Peyer's patch (tissue), 4 donors: ENCODE measurements around the gene ZSCAN10. TPM values are rescaled to one million over a fixed set of nuclear protein-coding genes. Genes with fewer than 3 reads are reported as not detected.
A peak's percentile ranks its signal among the peaks of the same experiment; 100 is the strongest.
"Not testable (repeated sequence)": the region's sequence is repeated elsewhere in the genome, so short reads cannot be mapped to it uniquely, and the experiment has no call there.

Source experiments
- DNase-seq, 3 donors: peaks; one replicate each; pipeline ENCODE4 v3.0.0-alpha.2; 2017 to 2019
- H3K27ac ChIP-seq, 4 donors: fragments of 200-600 bp; sonication (generic); one replicate each; pipeline ENCODE4 v1.5.1; 2016 to 2019
- H3K27me3 ChIP-seq, 2 donors: fragments of 200-600 bp; sonication (generic); one replicate each; pipeline ENCODE4 v1.5.1; 2019
- H3K36me3 ChIP-seq, 3 donors: fragments of 200-600 bp; sonication (generic); one replicate each; pipeline ENCODE4 v1.5.1; 2016 to 2019
- H3K4me1 ChIP-seq, 4 donors: fragments of 200-600 bp; sonication (generic); one replicate each; pipeline ENCODE4 v1.5.1; 2016 to 2019
- H3K4me3 ChIP-seq, 4 donors: fragments of 200-600 bp; sonication (generic); 1 replicate in 3 of 4; 2 replicates in 1 of 4; pipeline ENCODE4 v1.5.1; 2016 to 2019; ENCODE audit warnings: mild to moderate bottlenecking in 1 of 4
- H3K9me3 ChIP-seq, 4 donors: fragments of 200-600 bp; sonication (generic); one replicate each; pipeline ENCODE4 v1.5.1; 2016 to 2019; ENCODE audit warnings: mild to moderate bottlenecking in 1 of 4
- POLR2A ChIP-seq, 2 donors: fragments of 450-650 bp; IDR thresholded peaks; one replicate each; pipeline ENCODE4 v1.5.1; 2017; ENCODE audit warnings: antibody characterized with exemption in 2 of 2, mild to moderate bottlenecking in 2 of 2, moderate library complexity in 2 of 2
- total RNA-seq, 4 donors: library from RNA; depleted of rRNA; stranded (reverse); fragments of >200 nt; gene quantifications; one replicate each; pipeline ENCODE4 v1.1.0, GENCODE V29; 2016
- TF ChIP-seq, protein P1 (sequence below), 6 experiments: fragments of 450-650 bp in 4 of 6; fragments of 200-600 bp in 2 of 6; sonication (generic) in 1 of 6; IDR thresholded peaks; one replicate each; pipeline ENCODE4 v1.5.1; 2017 to 2019; ENCODE audit warnings: antibody characterized with exemption in 6 of 6, mild to moderate bottlenecking in 3 of 6, moderate library complexity in 1 of 6

ZSCAN10 gene
- total RNA-seq, 4 donors from 2014 or later: not detected

DNA sequence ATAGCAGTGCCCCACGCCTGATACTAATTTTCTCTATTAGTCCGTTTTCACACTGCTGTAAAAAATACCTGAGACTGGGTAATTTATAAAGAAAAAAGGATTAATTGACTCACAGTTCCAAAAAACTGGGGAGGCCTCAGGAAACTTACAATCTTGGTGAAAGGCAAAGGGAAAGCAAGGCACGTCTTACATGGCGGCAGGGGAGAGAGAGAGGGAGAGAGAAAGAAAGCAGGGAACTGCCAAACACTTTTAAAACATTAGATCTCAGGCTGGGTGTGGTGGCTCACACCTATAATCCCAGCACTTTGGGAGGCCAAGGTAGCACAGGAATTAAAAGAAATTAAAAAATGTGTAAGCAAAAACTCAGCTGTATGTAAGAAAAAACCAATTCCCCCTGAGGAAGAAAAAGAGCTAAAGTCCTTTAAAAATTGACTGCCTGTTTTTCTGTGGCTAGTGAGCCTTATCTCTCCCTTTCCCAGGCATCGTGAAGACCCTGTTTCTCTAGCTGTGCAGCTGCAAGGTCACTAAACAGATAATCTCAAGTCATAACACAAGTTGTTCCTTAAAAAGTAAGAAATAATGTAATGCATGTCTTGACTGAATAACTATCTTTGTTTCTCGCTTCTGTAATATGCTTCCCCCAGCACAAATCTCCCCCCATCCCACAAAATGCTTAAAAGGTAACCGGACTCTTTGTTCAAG, 14.0 kb downstream of the ZSCAN10 start:
- DNase-seq: no peak
- Histone ChIP-seq H3K4me1 (peaks cover 0 to 16% (median 2%) of the 10 kb centered on the region in 4 donors), H3K27ac (no peak overlapping the region), H3K4me3 (no peak overlapping the region), H3K27me3 (no peaks in the 10 kb centered on the region), H3K9me3 (no peaks in the 10 kb centered on the region), H3K36me3 (no peaks in the 10 kb centered on the region)
- TF ChIP-seq, protein P1, sequence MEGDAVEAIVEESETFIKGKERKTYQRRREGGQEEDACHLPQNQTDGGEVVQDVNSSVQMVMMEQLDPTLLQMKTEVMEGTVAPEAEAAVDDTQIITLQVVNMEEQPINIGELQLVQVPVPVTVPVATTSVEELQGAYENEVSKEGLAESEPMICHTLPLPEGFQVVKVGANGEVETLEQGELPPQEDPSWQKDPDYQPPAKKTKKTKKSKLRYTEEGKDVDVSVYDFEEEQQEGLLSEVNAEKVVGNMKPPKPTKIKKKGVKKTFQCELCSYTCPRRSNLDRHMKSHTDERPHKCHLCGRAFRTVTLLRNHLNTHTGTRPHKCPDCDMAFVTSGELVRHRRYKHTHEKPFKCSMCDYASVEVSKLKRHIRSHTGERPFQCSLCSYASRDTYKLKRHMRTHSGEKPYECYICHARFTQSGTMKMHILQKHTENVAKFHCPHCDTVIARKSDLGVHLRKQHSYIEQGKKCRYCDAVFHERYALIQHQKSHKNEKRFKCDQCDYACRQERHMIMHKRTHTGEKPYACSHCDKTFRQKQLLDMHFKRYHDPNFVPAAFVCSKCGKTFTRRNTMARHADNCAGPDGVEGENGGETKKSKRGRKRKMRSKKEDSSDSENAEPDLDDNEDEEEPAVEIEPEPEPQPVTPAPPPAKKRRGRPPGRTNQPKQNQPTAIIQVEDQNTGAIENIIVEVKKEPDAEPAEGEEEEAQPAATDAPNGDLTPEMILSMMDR (IDR thresholded peaks at IDR 0.05): no peak
- TF ChIP-seq POLR2A (IDR thresholded peaks at IDR 0.05): no peak

DNA sequence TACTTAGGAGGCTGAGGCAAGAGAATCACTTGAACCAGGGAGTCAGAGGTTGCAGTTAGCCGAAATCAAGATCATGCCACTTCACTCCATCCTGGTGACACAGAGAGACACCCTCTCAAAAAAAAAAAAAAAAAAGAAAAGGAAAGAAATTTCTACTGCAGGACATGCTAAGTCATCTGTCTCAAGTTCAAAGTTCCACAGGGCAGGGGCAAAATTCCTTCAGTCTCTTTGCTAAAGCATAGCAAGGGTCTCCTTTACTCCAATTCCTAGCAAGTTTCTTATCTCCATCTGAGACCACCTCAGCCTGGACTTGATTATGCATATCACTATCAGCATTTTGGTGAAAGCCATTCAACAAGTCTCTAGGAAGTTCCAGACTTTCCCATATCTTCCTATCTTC, 14.6 kb downstream of the ZSCAN10 start:
- TF ChIP-seq, protein P1 (IDR thresholded peaks at IDR 0.05): no peak
- no peak for TF ChIP-seq POLR2A (IDR thresholded peaks at IDR 0.05)
- no peak overlapping the region for H3K4me3 ChIP-seq
- H3K27me3 ChIP-seq: no peaks in the 10 kb centered on the region
- H3K27ac ChIP-seq: no peak overlapping the region
- no peak for DNase-seq
- H3K9me3 ChIP-seq: no peaks in the 10 kb centered on the region
- no peaks in the 10 kb centered on the region for H3K36me3 ChIP-seq
- peaks cover 0 to 16% (median 2%) of the 10 kb centered on the region in 4 donors for H3K4me1 ChIP-seq

DNA sequence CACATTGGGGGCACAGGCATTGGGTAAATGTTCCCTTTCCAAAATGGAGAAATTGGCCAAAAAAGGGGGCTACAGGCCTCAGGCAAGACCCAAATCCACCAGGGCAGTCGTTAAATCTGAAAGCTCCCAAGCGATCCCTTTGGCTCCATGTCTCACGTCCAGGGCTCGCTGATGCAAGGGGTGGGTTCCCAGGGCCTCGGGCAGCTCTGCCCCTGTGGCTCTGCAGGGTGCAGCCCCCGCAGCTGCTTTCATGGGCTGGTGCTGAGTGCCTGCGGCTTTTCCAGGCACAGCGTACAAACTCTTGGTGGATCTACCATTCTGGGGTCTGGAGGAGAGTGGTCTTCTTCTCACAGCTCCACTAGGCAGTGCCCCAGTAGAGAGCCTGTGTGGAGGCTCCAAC, 15.7 kb downstream of the ZSCAN10 start:
- H3K9me3 ChIP-seq, H3K4me3 ChIP-seq, H3K27ac ChIP-seq, H3K27me3 ChIP-seq, H3K36me3 ChIP-seq, DNase-seq: not testable (repeated sequence)
- peaks cover 0 to 16% (median 2%) of the 10 kb centered on the region in 4 donors for H3K4me1 ChIP-seq

DNA sequence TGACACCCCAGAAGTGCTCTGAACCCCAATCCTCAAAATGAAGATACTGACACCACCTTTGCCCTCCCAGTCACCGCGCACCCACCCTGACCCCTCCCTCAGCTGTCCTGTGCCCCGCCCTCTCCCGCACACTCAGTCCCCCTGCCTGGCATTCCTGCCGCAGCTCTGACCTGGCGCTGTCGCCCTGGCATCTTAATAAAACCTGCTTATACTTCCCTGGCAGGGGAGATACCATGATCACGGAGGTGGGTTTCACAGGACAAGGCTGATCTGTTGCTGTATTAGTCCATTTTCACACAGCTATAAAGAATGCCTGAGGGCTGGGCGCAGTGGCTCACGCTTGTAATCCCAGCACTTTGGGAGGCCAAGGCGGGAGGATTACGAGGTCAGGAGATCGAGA, 17.1 kb downstream of the ZSCAN10 start:
- not testable (repeated sequence) for H3K4me3 ChIP-seq, H3K27ac ChIP-seq, H3K9me3 ChIP-seq, H3K36me3 ChIP-seq, H3K27me3 ChIP-seq, DNase-seq
- H3K4me1 ChIP-seq: peaks cover 3 to 13% (median 5%) of the 10 kb centered on the region in 4 donors

DNA sequence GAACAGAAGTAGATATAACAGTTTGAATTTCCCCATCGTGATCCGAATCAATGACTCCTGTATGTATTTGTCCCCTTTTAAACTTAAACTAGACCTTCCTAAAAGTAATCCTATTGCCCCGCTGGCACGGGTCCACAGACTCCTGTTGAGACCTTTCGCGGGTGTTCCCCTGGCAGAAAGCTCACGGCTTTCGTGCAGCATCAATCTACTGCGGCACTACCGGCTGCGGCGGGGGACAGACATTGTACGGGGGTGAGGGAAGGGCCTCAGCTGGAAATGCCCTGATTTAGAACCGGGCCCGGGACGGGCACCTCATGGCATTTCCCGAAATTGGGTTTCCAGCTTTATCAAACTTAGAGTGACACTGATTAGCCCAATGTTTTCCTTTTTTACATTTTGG, 19.1 kb downstream of the ZSCAN10 start:
- peaks cover 0 to 4% (median 0%) of the 10 kb centered on the region in 4 donors for H3K9me3 ChIP-seq
- DNase-seq: no peak
- no peaks in the 10 kb centered on the region for H3K27me3 ChIP-seq
- TF ChIP-seq POLR2A (IDR thresholded peaks at IDR 0.05): no peak
- TF ChIP-seq, protein P1 (IDR thresholded peaks at IDR 0.05): no peak
- no peak overlapping the region for H3K4me3 ChIP-seq
- H3K27ac ChIP-seq: no peak overlapping the region
- H3K4me1 ChIP-seq: peaks cover 0 to 28% (median 19%) of the 10 kb centered on the region in 4 donors
- no peaks in the 10 kb centered on the region for H3K36me3 ChIP-seq

DNA sequence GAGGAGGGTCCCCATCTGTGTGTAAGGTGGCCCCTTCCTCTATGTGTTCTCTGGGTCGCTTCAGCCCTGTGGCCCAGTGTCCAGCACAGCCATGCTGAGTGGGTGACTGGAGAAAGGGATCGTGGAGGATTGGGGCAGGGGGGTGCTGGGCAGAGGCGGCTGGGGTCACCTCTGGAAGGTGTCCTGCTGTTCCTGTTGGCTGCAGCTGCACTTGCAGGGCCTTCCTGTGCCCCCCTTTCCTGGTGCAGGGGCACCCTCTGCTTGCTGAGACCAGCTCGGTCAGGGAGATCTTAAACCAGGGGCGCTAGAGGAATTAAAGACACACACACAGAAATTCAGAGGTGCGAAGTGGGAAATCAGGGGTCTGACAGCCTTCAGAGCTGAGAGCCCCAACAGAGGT, 22.5 kb downstream of the ZSCAN10 start:
- Histone ChIP-seq H3K27ac (peak overlapping the region; percentile 70 to 81 (median 78)), H3K9me3 (peaks cover 0 to 4% (median 0%) of the 10 kb centered on the region in 4 donors), H3K4me1 (peaks cover 0 to 42% (median 19%) of the 10 kb centered on the region in 4 donors), H3K27me3 (no peaks in the 10 kb centered on the region), H3K36me3 (no peaks in the 10 kb centered on the region), H3K4me3 (peak overlapping the region in 1 of 4 donors; percentile 22)
- TF ChIP-seq, protein P1 (IDR thresholded peaks at IDR 0.05): no peak
- no peak for TF ChIP-seq POLR2A (IDR thresholded peaks at IDR 0.05)
- DNase-seq: peak in 1 of 3 donors; percentile 47

DNA sequence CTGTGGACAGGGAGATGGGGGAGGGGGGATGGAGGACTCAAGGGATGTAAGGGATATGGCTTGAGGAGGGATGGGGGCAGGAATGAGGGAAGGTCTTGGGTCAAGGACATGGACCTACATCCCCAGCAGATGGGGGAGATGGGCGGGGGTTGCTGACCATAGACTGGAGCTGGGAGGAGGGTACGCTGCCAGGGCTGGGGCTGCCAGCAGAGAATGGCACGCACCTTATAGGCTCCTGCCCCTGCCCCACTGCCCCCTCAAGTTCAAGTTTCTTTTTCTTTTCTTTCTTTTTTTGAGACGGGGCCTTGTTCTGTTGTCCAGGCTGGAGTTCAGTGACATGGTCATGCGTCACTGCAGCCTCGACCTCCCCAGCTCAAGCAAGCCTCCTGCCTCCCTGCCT, 23.1 kb downstream of the ZSCAN10 start:
- H3K27ac ChIP-seq: peak overlapping the region; percentile 70 to 81 (median 78)

More for the DNA sequence above, 23.1 kb downstream of the ZSCAN10 start:
- H3K4me1 ChIP-seq: peaks cover 0 to 42% (median 19%) of the 10 kb centered on the region in 4 donors
- DNase-seq, H3K9me3 ChIP-seq, H3K36me3 ChIP-seq, H3K27me3 ChIP-seq, H3K4me3 ChIP-seq: not testable (repeated sequence)
